ENCODE results near the gene VIPAS39. TPM values are rescaled to one million over a fixed set of nuclear protein-coding genes. Genes with fewer than 3 reads are reported as not detected.

VIPAS39 gene
- total and polyA plus RNA-seq, 2 of the 4 experiments (the other 2 are of a cell fraction): 19.0 to 43.0 TPM

GRCh38 chr14:77390188-77390587 lies 67.2 kb downstream of the VIPAS39 start:
- no TSS peak for BruUV-seq (replicated peaks)
- Histone ChIP-seq H3K9me1 (ENCODE audit: insufficient read depth, low read length) (no peaks in the 10 kb centered on the region), H2AFZ (replicated peaks; ENCODE audit: low read length, poor library complexity) (no peak overlapping the region), H2BK20ac (ENCODE audit: low read depth, low read length) (no peak overlapping the region), H3K18ac (ENCODE audit: low read depth, low read length) (no peak overlapping the region), H2BK120ac (ENCODE audit: low read depth, low read length) (no peak overlapping the region), H3K9me3 (ENCODE audit: control insufficient read depth, insufficient read depth, low read length) (no peaks in the 10 kb centered on the region), H3K23ac (ENCODE audit: low read depth, low read length) (no peak overlapping the region), H3K9ac (ENCODE audit: low read depth, low read length) (no peak overlapping the region), H4K5ac (ENCODE audit: low read depth, low read length) (no peak overlapping the region), H4K8ac (ENCODE audit: low read depth in 2 of 2, low read length in 2 of 2) (no peak overlapping the region), H2BK5ac (ENCODE audit: low read depth, low read length, poor library complexity, severe bottlenecking) (no peak overlapping the region), H3K4me3 (ENCODE audit: insufficient read depth, low read depth, low read length) (no peak overlapping the region), H3K79me1 (ENCODE audit: low read depth in 1 of 2, low read length in 2 of 2) (no peaks in the 10 kb centered on the region), H3K4me2 (ENCODE audit: low read depth, low read length) (no peak overlapping the region), H4K20me1 (ENCODE audit: insufficient read depth, low read length) (no peaks in the 10 kb centered on the region), H2AK9ac (replicated peaks; ENCODE audit: low read depth, low read length, poor library complexity) (no peak overlapping the region), H3K4ac (ENCODE audit: low read depth, low read length) (no peak overlapping the region), H4K91ac (ENCODE audit: insufficient read depth, low read depth, low read length) (no peak overlapping the region), H3K14ac (replicated peaks; ENCODE audit: low read depth, low read length) (no peak overlapping the region), H3K27me3 (ENCODE audit: control insufficient read depth, insufficient read depth, low read length) (no peaks in the 10 kb centered on the region; the same call in 1 of the 2 replicates), H2BK15ac (ENCODE audit: low read depth, low read length) (no peak overlapping the region), H3K4me1 (ENCODE audit: control insufficient read depth, insufficient read depth, low read length) (no peaks in the 10 kb centered on the region), H2AK5ac (ENCODE audit: low read depth, low read length) (no peak overlapping the region), H3K27ac (ENCODE audit: insufficient read depth, low read length) (no peak overlapping the region), H3K36me3 (ENCODE audit: control insufficient read depth, insufficient read depth, low read length) (no peaks in the 10 kb centered on the region), H3K56ac (ENCODE audit: extremely low read depth, insufficient read depth, low read length) (no peak overlapping the region)
- TF ChIP-seq RAD21 (IDR thresholded peaks at IDR 0.05; ENCODE audit: low read length): no peak
- no peak for TF ChIP-seq CHD1 (IDR thresholded peaks at IDR 0.05; ENCODE audit: low read depth, low read length)
- TF ChIP-seq NFE2L2 (IDR thresholded peaks at IDR 0.05; ENCODE audit: low read depth, low read length): no peak
- TF ChIP-seq BHLHE40 (IDR thresholded peaks at IDR 0.05; ENCODE audit: low read depth, low read length): no peak
- TF ChIP-seq CTCF (conservative IDR thresholded peaks at IDR 0.05; ENCODE audit: low read depth, low read length): no peak
- no peak for TF ChIP-seq FOS (IDR thresholded peaks at IDR 0.05; ENCODE audit: low read depth, low read length)
- TF ChIP-seq MXI1 (IDR thresholded peaks at IDR 0.05; ENCODE audit: borderline replicate concordance, low read depth, low read length): no peak
- ATAC-seq (ENCODE audit: low read depth): no peak
- no peak for DNase-seq
- intact Hi-C loops (cut with micrococcal nuclease) (no loop called here), dilution Hi-C loops (cut with HindIII; ENCODE audit: low sequenced_read_pairs, unreplicated experiment) (no loop called here), in situ Hi-C loops (cut with MboI; ENCODE audit: low sequenced_read_pairs) (no loop called here)
- CTCF ChIA-PET: interaction anchor here (1.0 kb wide), 1 partner anchor 11 kb away, joined by 3 read pairs; no protein-coding TSS in a partner anchor
- POLR2A ChIA-PET (ENCODE audit: unreplicated experiment): no interaction called here
- no CpG with 5 or more reads among the region's 4 CpGs for WGBS, 2 experiments (ENCODE audit: extremely low coverage in 2 of 2, insufficient read length in 1 of 2)
